Neural cell (in vitro differentiated cells): ENCODE data around the gene DBF4B. TPM values are rescaled to one million over a fixed set of nuclear protein-coding genes. Genes with fewer than 3 reads are reported as not detected.

Experiments
- H2AFZ ChIP-seq: fragments of 200-600, 300-800 bp; sonication (generic), shearing (Covaris generic); 2 replicates; pipeline ENCODE4 v1.6.0; 2014; ENCODE audit warnings: low read depth, mild to moderate bottlenecking, antibody characterized with exemption, low read length, moderate library complexity
- H3F3A ChIP-seq: fragments of 200-600 bp; shearing (Covaris generic); 2 replicates; pipeline ENCODE4 v1.6.1; 2016; ENCODE audit warnings: mild to moderate bottlenecking, moderate library complexity, mixed read lengths, antibody characterized with exemption, low read length; ENCODE audit not compliant: insufficient read depth, poor library complexity, severe bottlenecking
- H3K27ac ChIP-seq: fragments of 200-600, 300-800 bp; sonication (generic), shearing (Covaris generic); 2 replicates; pipeline ENCODE4 v1.5.1; 2014; ENCODE audit warnings: mild to moderate bottlenecking, low read length, moderate library complexity
- H3K27me3 ChIP-seq: fragments of 300-800, 200-600 bp; sonication (generic), shearing (Covaris generic); 2 replicates; pipeline ENCODE4 v1.6.0; 2014; ENCODE audit warnings: mild to moderate bottlenecking, low read depth, low read length, moderate library complexity; ENCODE audit not compliant: insufficient read depth
- H3K36me3 ChIP-seq: fragments of 300-800, 200-600 bp; sonication (generic), shearing (Covaris generic); 2 replicates; pipeline ENCODE4 v1.5.1; 2014; ENCODE audit warnings: mild to moderate bottlenecking, antibody characterized with exemption, low read length, moderate library complexity; ENCODE audit not compliant: insufficient read depth
- H3K4me2 ChIP-seq: fragments of 300-800, 200-600 bp; sonication (generic), shearing (Covaris generic); 2 replicates; pipeline ENCODE4 v1.6.0; 2014; ENCODE audit warnings: mild to moderate bottlenecking, low read length
- H3K4me3 ChIP-seq: fragments of 300-800, 200-600 bp; sonication (generic), shearing (Covaris generic); 2 replicates; pipeline ENCODE4 v1.5.1; 2014; ENCODE audit warnings: mild to moderate bottlenecking, low read length, moderate library complexity
- H3K79me2 ChIP-seq: fragments of 200-600 bp; shearing (Covaris generic); replicated peaks from 2 replicates; pipeline ENCODE4 v1.6.0; 2014; ENCODE audit warnings: mild to moderate bottlenecking, low read length, moderate library complexity; ENCODE audit not compliant: insufficient read depth
- H3K9ac ChIP-seq: fragments of 300-800, 200-600 bp; sonication (generic), shearing (Covaris generic); 2 replicates; pipeline ENCODE4 v1.6.1; 2016; ENCODE audit warnings: mild to moderate bottlenecking, low read length, mixed read lengths
- H3K9me2 ChIP-seq: fragments of 200-600 bp; shearing (Covaris generic); 2 replicates; pipeline ENCODE4 v1.6.1; 2016; ENCODE audit warnings: mild to moderate bottlenecking, low read length, mixed read lengths; ENCODE audit not compliant: insufficient read depth
- H3K9me3 ChIP-seq: fragments of 200-600, 300-800 bp; sonication (generic), shearing (Covaris generic); 2 replicates; pipeline ENCODE4 v1.6.1; 2016; ENCODE audit warnings: mild to moderate bottlenecking, mixed run types, low read length, moderate library complexity, mixed read lengths
- H4K20me1 ChIP-seq: fragments of 200-600 bp; shearing (Covaris generic); 2 replicates; pipeline ENCODE4 v1.6.1; 2016; ENCODE audit warnings: mild to moderate bottlenecking, mixed run types; ENCODE audit not compliant: insufficient read depth
- CTCF ChIP-seq: fragments of 450-650 bp; IDR thresholded peaks from 2 replicates; pipeline ENCODE4 v1.5.1; 2014; ENCODE audit warnings: antibody characterized with exemption, mild to moderate bottlenecking, moderate library complexity; ENCODE audit not compliant: poor library complexity, severe bottlenecking
- EP300 ChIP-seq: fragments of 450-650 bp; conservative IDR thresholded peaks from 2 replicates; pipeline ENCODE4 v1.6.1; 2014; ENCODE audit warnings: antibody characterized with exemption, mild to moderate bottlenecking, moderate library complexity; ENCODE audit not compliant: poor library complexity, severe bottlenecking
- EZH2 ChIP-seq: fragments of 200-600, 300-800 bp; shearing (Covaris generic), sonication (generic); IDR thresholded peaks from 2 replicates; pipeline ENCODE4 v1.6.1; 2014; ENCODE audit warnings: antibody characterized with exemption, low read length, borderline replicate concordance, mild to moderate bottlenecking; ENCODE audit not compliant: insufficient read depth, poor library complexity, severe bottlenecking
- MXI1 ChIP-seq: fragments of 450-650 bp; conservative IDR thresholded peaks from 2 replicates; pipeline ENCODE4 v1.6.1; 2014; ENCODE audit warnings: antibody characterized with exemption, mild to moderate bottlenecking; ENCODE audit not compliant: poor library complexity, severe bottlenecking
- POLR2AphosphoS5 ChIP-seq: IDR thresholded peaks from 2 replicates; pipeline ENCODE4 v1.6.1; 2012
- RAD21 ChIP-seq: fragments of 450-650 bp; conservative IDR thresholded peaks from 2 replicates; pipeline ENCODE4 v1.6.1; 2014; ENCODE audit warnings: antibody characterized with exemption, mild to moderate bottlenecking, moderate library complexity
- SMC3 ChIP-seq: fragments of 450-650 bp; conservative IDR thresholded peaks from 2 replicates; pipeline ENCODE4 v1.6.1; 2014; ENCODE audit warnings: antibody characterized with exemption, mild to moderate bottlenecking, moderate library complexity; ENCODE audit not compliant: poor library complexity
- TAF1 ChIP-seq: IDR thresholded peaks from 2 replicates; pipeline ENCODE4 v1.6.1; 2012; ENCODE audit warnings: low read depth
- polyA plus RNA-seq: library from polyadenylated mRNA; depleted of rRNA; stranded (reverse); fragments of >200 nt; gene quantifications from 2 replicates; pipeline ENCODE4 v1.2.3, GENCODE V29; 2014
- TF ChIP-seq, protein P1 (sequence below): IDR thresholded peaks from 2 replicates; pipeline ENCODE4 v1.6.1; 2012; ENCODE audit warnings: borderline replicate concordance

Gene DBF4B
- polyA plus RNA-seq, 1 donor from 2014 or later, result 10.7 TPM

DNA sequence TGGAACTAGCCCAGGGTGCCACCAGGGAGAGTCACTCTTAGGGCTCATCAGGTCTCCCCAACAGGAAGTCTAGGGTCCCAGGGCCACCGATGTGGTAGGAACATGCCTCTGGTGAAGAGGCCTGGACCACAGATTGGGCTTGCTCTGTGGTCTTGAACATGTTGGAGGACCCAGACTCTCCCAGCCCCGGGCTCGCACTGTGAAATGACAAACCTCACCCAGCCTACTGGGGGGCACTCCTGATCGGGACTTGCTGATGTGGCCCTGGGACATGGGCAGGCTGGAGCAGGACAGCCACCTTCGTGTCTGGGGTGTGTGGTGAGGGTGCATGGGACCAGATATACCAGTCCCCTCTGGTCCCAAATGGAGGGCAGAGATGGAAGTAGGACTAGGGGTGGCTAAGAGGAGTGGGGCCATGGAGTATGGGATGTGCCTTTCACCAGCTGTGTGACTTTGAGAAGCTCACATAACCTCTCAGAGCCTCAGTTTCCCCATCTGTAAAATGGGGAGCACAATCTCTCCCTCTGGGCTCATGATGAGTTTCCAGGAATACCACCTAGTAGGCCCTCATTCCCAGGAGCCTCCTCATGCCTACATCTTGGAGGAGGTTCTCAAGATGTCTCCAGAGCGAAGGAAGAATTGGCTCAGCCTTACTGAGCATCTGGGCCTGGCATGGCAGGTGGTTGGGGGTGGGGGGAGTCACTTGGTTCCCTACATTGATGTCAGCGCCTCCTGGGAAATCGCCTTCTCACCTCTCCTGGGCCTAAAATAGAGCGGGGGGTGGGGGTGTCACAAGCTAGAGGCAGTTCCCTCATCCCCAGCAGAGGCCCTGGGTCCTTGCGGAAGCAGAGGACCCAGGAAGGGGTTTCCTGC, 48.8 kb downstream of the DBF4B start:
- H3K27ac ChIP-seq, result no peak overlapping the region
- TF ChIP-seq SMC3 (no peak), RAD21 (no peak), POLR2AphosphoS5 (no peak), EP300 (no peak), EZH2 (no peak), CTCF (no peak), TAF1 (no peak), MXI1 (no peak)
- TF ChIP-seq, protein P1, sequence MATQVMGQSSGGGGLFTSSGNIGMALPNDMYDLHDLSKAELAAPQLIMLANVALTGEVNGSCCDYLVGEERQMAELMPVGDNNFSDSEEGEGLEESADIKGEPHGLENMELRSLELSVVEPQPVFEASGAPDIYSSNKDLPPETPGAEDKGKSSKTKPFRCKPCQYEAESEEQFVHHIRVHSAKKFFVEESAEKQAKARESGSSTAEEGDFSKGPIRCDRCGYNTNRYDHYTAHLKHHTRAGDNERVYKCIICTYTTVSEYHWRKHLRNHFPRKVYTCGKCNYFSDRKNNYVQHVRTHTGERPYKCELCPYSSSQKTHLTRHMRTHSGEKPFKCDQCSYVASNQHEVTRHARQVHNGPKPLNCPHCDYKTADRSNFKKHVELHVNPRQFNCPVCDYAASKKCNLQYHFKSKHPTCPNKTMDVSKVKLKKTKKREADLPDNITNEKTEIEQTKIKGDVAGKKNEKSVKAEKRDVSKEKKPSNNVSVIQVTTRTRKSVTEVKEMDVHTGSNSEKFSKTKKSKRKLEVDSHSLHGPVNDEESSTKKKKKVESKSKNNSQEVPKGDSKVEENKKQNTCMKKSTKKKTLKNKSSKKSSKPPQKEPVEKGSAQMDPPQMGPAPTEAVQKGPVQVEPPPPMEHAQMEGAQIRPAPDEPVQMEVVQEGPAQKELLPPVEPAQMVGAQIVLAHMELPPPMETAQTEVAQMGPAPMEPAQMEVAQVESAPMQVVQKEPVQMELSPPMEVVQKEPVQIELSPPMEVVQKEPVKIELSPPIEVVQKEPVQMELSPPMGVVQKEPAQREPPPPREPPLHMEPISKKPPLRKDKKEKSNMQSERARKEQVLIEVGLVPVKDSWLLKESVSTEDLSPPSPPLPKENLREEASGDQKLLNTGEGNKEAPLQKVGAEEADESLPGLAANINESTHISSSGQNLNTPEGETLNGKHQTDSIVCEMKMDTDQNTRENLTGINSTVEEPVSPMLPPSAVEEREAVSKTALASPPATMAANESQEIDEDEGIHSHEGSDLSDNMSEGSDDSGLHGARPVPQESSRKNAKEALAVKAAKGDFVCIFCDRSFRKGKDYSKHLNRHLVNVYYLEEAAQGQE, result no peak
- no peaks in the 10 kb centered on the region for H3K9me2 ChIP-seq
- H3K4me2 ChIP-seq, result no peak overlapping the region
- H3K36me3 ChIP-seq, result no peaks in the 10 kb centered on the region
- no peak overlapping the region for H3K9ac ChIP-seq
- no peak overlapping the region for H3K4me3 ChIP-seq
- H3K27me3 ChIP-seq, result peaks cover 7% of the 10 kb centered on the region
- no peaks in the 10 kb centered on the region for H3K79me2 ChIP-seq
- no peak overlapping the region for H2AFZ ChIP-seq
- no peaks in the 10 kb centered on the region for H3F3A ChIP-seq
- H4K20me1 ChIP-seq, result no peaks in the 10 kb centered on the region
- H3K9me3 ChIP-seq, result no peaks in the 10 kb centered on the region

DNA sequence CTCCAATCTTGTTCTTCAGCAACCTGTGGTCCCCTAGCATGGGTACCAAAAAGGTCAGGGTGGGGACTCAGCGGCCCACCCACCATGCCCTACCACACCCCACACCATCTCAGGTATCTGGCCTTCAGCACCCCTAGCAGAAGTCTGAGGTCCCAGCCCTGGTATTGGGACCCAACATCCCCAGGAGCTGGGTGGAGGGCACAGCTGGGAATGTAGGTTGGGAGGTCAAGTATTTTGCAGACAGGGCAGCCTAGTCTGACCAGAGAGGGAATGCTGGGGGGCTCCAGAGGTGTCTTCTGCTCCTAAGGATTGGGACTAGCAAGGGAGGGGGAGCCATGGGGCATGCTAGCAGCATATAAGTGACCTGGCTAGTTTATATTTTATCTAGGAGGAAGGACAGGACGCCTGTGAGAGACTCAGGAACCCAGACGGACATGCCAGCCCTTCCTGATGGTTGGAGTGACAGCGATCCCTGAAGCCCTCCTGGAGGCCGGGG, 49.5 kb downstream of the DBF4B start:
- Histone ChIP-seq H3K27ac (no peak overlapping the region), H3K27me3 (peaks cover 7% of the 10 kb centered on the region), H2AFZ (peak overlapping the region; percentile 2), H3K4me2 (no peak overlapping the region), H3K36me3 (no peaks in the 10 kb centered on the region), H3K79me2 (no peaks in the 10 kb centered on the region), H3K4me3 (peak overlapping the region; percentile 64), H3K9me2 (no peaks in the 10 kb centered on the region), H3K9ac (peak overlapping the region; percentile 64), H3F3A (no peaks in the 10 kb centered on the region), H3K9me3 (no peaks in the 10 kb centered on the region), H4K20me1 (no peaks in the 10 kb centered on the region)
- TF ChIP-seq CTCF, result no peak
- no peak for TF ChIP-seq RAD21
- no peak for TF ChIP-seq SMC3
